ENCODE results near the gene ANKS1B.
A peak's percentile ranks its signal among the peaks of the same experiment; 100 is the strongest.
"Not testable (repeated sequence)": the region's sequence is repeated elsewhere in the genome, so short reads cannot be mapped to it uniquely, and the experiment has no call there.

ANKS1B gene

GRCh38 chr12:99009654-99010296 lies 975.0 kb downstream of the ANKS1B start:
- DNase-seq (ENCODE audit: low spot score) = peak; percentile 13

- DNase-seq (ENCODE audit: low spot score) = no peak
These were observed 979.1 kb downstream of the ANKS1B start for GRCh38 chr12:99005601-99006000.

- DNase-seq (ENCODE audit: low spot score) = no peak
These were observed 979.8 kb downstream of the ANKS1B start for GRCh38 chr12:99004799-99005466.

- no peak for DNase-seq (ENCODE audit: low spot score)
These were observed 982.0 kb downstream of the ANKS1B start for GRCh38 chr12:99002731-99003130.

- no peak for DNase-seq (ENCODE audit: low spot score)
These were observed 982.6 kb downstream of the ANKS1B start for GRCh38 chr12:99002156-99002555.

- DNase-seq (ENCODE audit: low spot score) = peak; percentile 24
These were observed 985.2 kb downstream of the ANKS1B start for GRCh38 chr12:98999559-98999958.

- peak; percentile 66 for DNase-seq (ENCODE audit: low spot score)
These were observed 985.9 kb downstream of the ANKS1B start for GRCh38 chr12:98998697-98999299.

GRCh38 chr12:98997899-98998298 lies 986.8 kb downstream of the ANKS1B start:
- no peak for DNase-seq (ENCODE audit: low spot score)

- no peak for DNase-seq (ENCODE audit: low spot score)
These were observed 994.1 kb downstream of the ANKS1B start for GRCh38 chr12:98990648-98991047.

GRCh38 chr12:98985156-98985555 lies 999.6 kb downstream of the ANKS1B start:
- DNase-seq (ENCODE audit: low spot score) = no peak

- peak; percentile 17 for DNase-seq (ENCODE audit: low spot score)
These were observed 1001.1 kb downstream of the ANKS1B start for GRCh38 chr12:98983647-98984046.

- DNase-seq (ENCODE audit: low spot score) = no peak
These were observed 1004.2 kb downstream of the ANKS1B start for GRCh38 chr12:98980508-98980907.

- DNase-seq (ENCODE audit: low spot score) = no peak
These were observed 1007.5 kb downstream of the ANKS1B start for GRCh38 chr12:98977186-98977585.

GRCh38 chr12:98974767-98975381 lies 1009.9 kb downstream of the ANKS1B start:
- no peak for DNase-seq (ENCODE audit: low spot score)

- DNase-seq (ENCODE audit: low spot score) = no peak
These were observed 1011.3 kb downstream of the ANKS1B start for GRCh38 chr12:98973395-98973794.

GRCh38 chr12:98970950-98971349 lies 1013.8 kb downstream of the ANKS1B start:
- no peak for DNase-seq (ENCODE audit: low spot score)

GRCh38 chr12:98970210-98970609 lies 1014.5 kb downstream of the ANKS1B start:
- no peak for DNase-seq (ENCODE audit: low spot score)

GRCh38 chr12:98968896-98969295 lies 1015.8 kb downstream of the ANKS1B start:
- DNase-seq (ENCODE audit: low spot score) = no peak

- not testable (repeated sequence) for DNase-seq (ENCODE audit: low spot score)
These were observed 1027.6 kb downstream of the ANKS1B start for GRCh38 chr12:98957135-98957534.

- DNase-seq (ENCODE audit: low spot score) = peak; percentile 10
These were observed 1029.5 kb downstream of the ANKS1B start for GRCh38 chr12:98955284-98955683.

GRCh38 chr12:98954506-98954905 lies 1030.2 kb downstream of the ANKS1B start:
- DNase-seq (ENCODE audit: low spot score) = no peak

- no peak for DNase-seq (ENCODE audit: low spot score)
These were observed 1033.3 kb downstream of the ANKS1B start for GRCh38 chr12:98951406-98951805.
